GM23338 (cell line): ENCODE results near the gene DLX2. TPM values are rescaled to one million over a fixed set of nuclear protein-coding genes. Genes with fewer than 3 reads are reported as not detected.
"Not testable (repeated sequence)": the region's sequence is repeated elsewhere in the genome, so short reads cannot be mapped to it uniquely, and the experiment has no call there.

Source experiments
- ATAC-seq: fragments of 200-7000 bp; cut with Tn5 transposase; 3 replicates; pipeline ENCODE4 v1.9.1; 2020
- DNase-seq: peaks from one replicate; pipeline ENCODE4 v3.0.0-alpha.2; 2015; ENCODE audit warnings: low spot score
- H2AFZ ChIP-seq: fragments of 200-600 bp; sonication (generic); 2 replicates; pipeline ENCODE4 v1.8.0; 2016; ENCODE audit warnings: antibody characterized with exemption, mild to moderate bottlenecking, moderate library complexity
- H3F3A ChIP-seq: fragments of 200-600 bp; sonication (generic); replicated peaks from 2 replicates; pipeline ENCODE4 v1.8.0; 2017; ENCODE audit warnings: antibody characterized with exemption, mixed run types, low read depth
- H3K27ac ChIP-seq: fragments of 200-600 bp; sonication (generic); 2 replicates; pipeline ENCODE4 v1.6.1; 2016; ENCODE audit warnings: low read depth
- H3K27me3 ChIP-seq: fragments of 200-600 bp; sonication (generic); 2 replicates; pipeline ENCODE4 v1.8.0; 2016; ENCODE audit warnings: mild to moderate bottlenecking, mixed run types, moderate library complexity; ENCODE audit not compliant: insufficient read depth
- H3K36me3 ChIP-seq: fragments of 200-600 bp; sonication (generic); 2 replicates; pipeline ENCODE4 v1.8.0; 2016; ENCODE audit warnings: mild to moderate bottlenecking; ENCODE audit not compliant: insufficient read depth
- H3K4me1 ChIP-seq: fragments of 200-600 bp; sonication (generic); 2 replicates; pipeline ENCODE4 v1.8.0; 2016; ENCODE audit warnings: mild to moderate bottlenecking, moderate library complexity; ENCODE audit not compliant: insufficient read depth
- H3K4me2 ChIP-seq: fragments of 200-600 bp; sonication (generic); 2 replicates; pipeline ENCODE4 v1.7.1; 2017; ENCODE audit warnings: mixed run types
- H3K4me3 ChIP-seq: fragments of 200-600 bp; sonication (generic); 2 replicates; pipeline ENCODE4 v1.6.1; 2016; ENCODE audit warnings: mixed run types
- H3K79me2 ChIP-seq: fragments of 200-600 bp; sonication (generic); replicated peaks from 2 replicates; pipeline ENCODE4 v1.8.0; 2017; ENCODE audit warnings: mild to moderate bottlenecking; ENCODE audit not compliant: insufficient read depth
- H3K9me2 ChIP-seq: fragments of 200-600 bp; sonication (generic); 2 replicates; pipeline ENCODE4 v1.8.0; 2017; ENCODE audit not compliant: insufficient read depth
- H4K20me1 ChIP-seq: fragments of 200-600 bp; sonication (generic); replicated peaks from 2 replicates; pipeline ENCODE4 v1.8.0; 2017; ENCODE audit warnings: mild to moderate bottlenecking; ENCODE audit not compliant: insufficient read depth
- H3K27ac Mint-ChIP-seq: 2 replicates; pipeline ENCODE4 v1.8.0; 2020; ENCODE audit warnings: inconsistent platforms, mild to moderate bottlenecking, moderate library complexity, mixed read lengths
- H3K27me3 Mint-ChIP-seq: 3 replicates; pipeline ENCODE4 v1.8.0; 2022; ENCODE audit warnings: low read depth, mild to moderate bottlenecking, moderate library complexity, mixed read lengths, inconsistent platforms; ENCODE audit not compliant: insufficient read depth, poor library complexity
- H3K36me3 Mint-ChIP-seq: 3 replicates; pipeline ENCODE4 v1.8.0; 2021; ENCODE audit warnings: low read depth, mild to moderate bottlenecking, inconsistent platforms, moderate library complexity, mixed read lengths
- H3K4me1 Mint-ChIP-seq: 3 replicates; pipeline ENCODE4 v1.8.0; 2020; ENCODE audit warnings: mild to moderate bottlenecking, inconsistent platforms, mixed read lengths
- H3K4me3 Mint-ChIP-seq: 3 replicates; pipeline ENCODE4 v1.8.0; 2021; ENCODE audit warnings: moderate library complexity, mild to moderate bottlenecking, inconsistent platforms, mixed read lengths
- H3K9me3 Mint-ChIP-seq: 3 replicates; pipeline ENCODE4 v1.8.0; 2020; ENCODE audit warnings: moderate library complexity, mild to moderate bottlenecking, inconsistent platforms, mixed read lengths
- CREB1 ChIP-seq: fragments of 250-450 bp; sonication (Bioruptor Pico); IDR thresholded peaks from 2 replicates; pipeline ENCODE4 v1.5.0; 2020; ENCODE audit warnings: low read depth, mild to moderate bottlenecking, moderate library complexity
- EZH2 ChIP-seq: fragments of 200-600 bp; sonication (generic); IDR thresholded peaks from one replicate; pipeline ENCODE4 v1.8.0; 2017; ENCODE audit warnings: antibody characterized with exemption, mild to moderate bottlenecking, low read depth; ENCODE audit not compliant: unreplicated experiment
- JUNB ChIP-seq: IDR thresholded peaks from one replicate; pipeline ENCODE4 v1.6.1; 2016; ENCODE audit warnings: antibody characterized with exemption; ENCODE audit not compliant: unreplicated experiment
- NANOG ChIP-seq: IDR thresholded peaks from 2 replicates; pipeline ENCODE4 v1.6.1; 2016; ENCODE audit warnings: antibody characterized with exemption, borderline replicate concordance
- POLR2AphosphoS5 ChIP-seq: IDR thresholded peaks from 2 replicates; pipeline ENCODE4 v1.6.1; 2016; ENCODE audit warnings: antibody characterized with exemption, low read depth
- STAT1 ChIP-seq: IDR thresholded peaks from one replicate; pipeline ENCODE4 v1.6.1; 2016; ENCODE audit warnings: antibody characterized with exemption; ENCODE audit not compliant: unreplicated experiment
- ZNF114 ChIP-seq: fragments of 250-450 bp; sonication (Bioruptor Pico); IDR thresholded peaks from 2 replicates; pipeline ENCODE4 v1.5.0; 2020; ENCODE audit warnings: mild to moderate bottlenecking, moderate library complexity
- ZNF331 ChIP-seq: fragments of 250-450 bp; sonication (Bioruptor Pico); IDR thresholded peaks from 2 replicates; pipeline ENCODE4 v1.5.0; 2020; ENCODE audit warnings: low read depth, mild to moderate bottlenecking, moderate library complexity
- polyA plus RNA-seq: library from polyadenylated mRNA; unstranded; fragments of >200 nt; fragmentation: Nextera tagmentation; extraction: Ambion mirVana; gene quantifications from 2 replicates; pipeline ENCODE4 v1.2.1, GENCODE V29; 2016
- total RNA-seq: library from RNA; depleted of rRNA; stranded (reverse); fragments of >200 nt; shearing (Covaris generic); gene quantifications from 2 replicates; pipeline ENCODE4 v1.2.3, GENCODE V29; 2014
- TF ChIP-seq, protein P1 (sequence below): IDR thresholded peaks from 2 replicates; pipeline ENCODE4 v1.6.1; 2016; ENCODE audit warnings: antibody characterized with exemption
- TF ChIP-seq, protein P2 (sequence below): IDR thresholded peaks from one replicate; pipeline ENCODE4 v1.6.1; 2018; ENCODE audit warnings: antibody characterized with exemption; ENCODE audit not compliant: unreplicated experiment
- TF ChIP-seq, protein P3 (sequence below), 2 experiments: fragments of 200-600 bp in 1 of 2; sonication (generic) in 1 of 2; conservative IDR thresholded peaks; 2 replicates each; pipeline versions ENCODE4 v1.5.1 to v1.6.1; 2016 to 2017; ENCODE audit warnings: antibody characterized with exemption in 2 of 2, low read depth in 2 of 2, mild to moderate bottlenecking in 2 of 2, moderate library complexity in 1 of 2

DLX2 gene
- total and polyA plus RNA-seq, 2 experiments from 2014 or later, result 0.08 to 0.24 TPM

DNA sequence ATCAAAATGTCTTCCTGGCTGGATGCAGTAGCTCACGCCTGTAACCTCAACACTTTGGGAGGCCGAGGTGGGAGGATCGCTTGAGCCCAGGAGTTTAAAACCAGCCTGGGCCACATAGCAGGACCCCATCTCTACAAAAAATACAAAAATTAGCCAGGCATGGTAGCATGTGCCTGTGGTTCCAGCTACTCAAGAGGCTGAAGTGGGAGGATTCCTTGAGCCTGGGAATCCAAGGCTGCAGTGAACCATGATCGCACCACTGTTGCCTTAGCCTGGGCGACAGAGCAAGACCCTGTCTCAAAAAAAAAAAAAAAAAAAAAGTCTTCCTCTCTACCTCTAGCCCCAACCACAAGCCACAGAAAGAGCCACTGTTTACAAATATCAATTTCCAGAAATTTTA is 42.6 kb downstream of the DLX2 start:
- not testable (repeated sequence) for H3K4me2 ChIP-seq, H3K27ac ChIP-seq, H3K9me3 Mint-ChIP-seq, ATAC-seq, H3K36me3 ChIP-seq, H3K27ac Mint-ChIP-seq, DNase-seq, H2AFZ ChIP-seq, H3K27me3 Mint-ChIP-seq, H3K27me3 ChIP-seq, H3K4me3 ChIP-seq, H3K4me3 Mint-ChIP-seq, H3K4me1 ChIP-seq, H3F3A ChIP-seq, H3K4me1 Mint-ChIP-seq, H3K9me2 ChIP-seq, H3K79me2 ChIP-seq, H4K20me1 ChIP-seq, H3K36me3 Mint-ChIP-seq

DNA sequence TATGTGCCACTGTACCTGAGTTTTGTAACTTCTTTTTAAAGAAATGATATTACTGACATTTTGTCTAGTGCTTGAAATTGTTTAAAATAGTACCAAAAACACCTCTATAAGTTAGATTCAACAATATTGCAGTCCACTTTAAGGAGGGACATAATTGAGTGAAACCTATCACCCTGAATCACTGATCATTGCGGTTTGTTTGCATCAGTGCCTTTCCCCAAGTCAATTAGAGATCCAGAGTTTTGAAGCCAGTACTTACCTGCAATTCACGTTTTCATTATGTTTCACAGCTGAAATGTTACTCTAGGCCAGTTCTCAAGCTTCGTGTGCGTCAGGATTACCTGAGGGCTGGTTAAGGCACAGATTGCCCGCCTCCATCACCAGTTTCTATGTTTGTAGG is 44.0 kb downstream of the DLX2 start:
- no peak for DNase-seq
- Mint-ChIP-seq H3K4me3 (no peak overlapping the region), H3K9me3 (no peaks in the 10 kb centered on the region), H3K36me3 (no peaks in the 10 kb centered on the region; the same call in 2 of the 3 replicates), H3K27ac (no peak overlapping the region), H3K4me1 (no peaks in the 10 kb centered on the region), H3K27me3 (no peaks in the 10 kb centered on the region)
- Histone ChIP-seq H4K20me1 (no peaks in the 10 kb centered on the region), H3K9me2 (no peaks in the 10 kb centered on the region), H3F3A (no peaks in the 10 kb centered on the region), H3K27ac (no peak overlapping the region), H3K79me2 (no peaks in the 10 kb centered on the region), H3K4me1 (no peaks in the 10 kb centered on the region), H2AFZ (no peak overlapping the region), H3K4me3 (no peak overlapping the region), H3K4me2 (no peak overlapping the region), H3K27me3 (no peaks in the 10 kb centered on the region), H3K36me3 (no peaks in the 10 kb centered on the region)
- no peak for ATAC-seq
- TF ChIP-seq, protein P1, sequence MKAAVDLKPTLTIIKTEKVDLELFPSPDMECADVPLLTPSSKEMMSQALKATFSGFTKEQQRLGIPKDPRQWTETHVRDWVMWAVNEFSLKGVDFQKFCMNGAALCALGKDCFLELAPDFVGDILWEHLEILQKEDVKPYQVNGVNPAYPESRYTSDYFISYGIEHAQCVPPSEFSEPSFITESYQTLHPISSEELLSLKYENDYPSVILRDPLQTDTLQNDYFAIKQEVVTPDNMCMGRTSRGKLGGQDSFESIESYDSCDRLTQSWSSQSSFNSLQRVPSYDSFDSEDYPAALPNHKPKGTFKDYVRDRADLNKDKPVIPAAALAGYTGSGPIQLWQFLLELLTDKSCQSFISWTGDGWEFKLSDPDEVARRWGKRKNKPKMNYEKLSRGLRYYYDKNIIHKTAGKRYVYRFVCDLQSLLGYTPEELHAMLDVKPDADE, result no peak
- TF ChIP-seq, protein P2, sequence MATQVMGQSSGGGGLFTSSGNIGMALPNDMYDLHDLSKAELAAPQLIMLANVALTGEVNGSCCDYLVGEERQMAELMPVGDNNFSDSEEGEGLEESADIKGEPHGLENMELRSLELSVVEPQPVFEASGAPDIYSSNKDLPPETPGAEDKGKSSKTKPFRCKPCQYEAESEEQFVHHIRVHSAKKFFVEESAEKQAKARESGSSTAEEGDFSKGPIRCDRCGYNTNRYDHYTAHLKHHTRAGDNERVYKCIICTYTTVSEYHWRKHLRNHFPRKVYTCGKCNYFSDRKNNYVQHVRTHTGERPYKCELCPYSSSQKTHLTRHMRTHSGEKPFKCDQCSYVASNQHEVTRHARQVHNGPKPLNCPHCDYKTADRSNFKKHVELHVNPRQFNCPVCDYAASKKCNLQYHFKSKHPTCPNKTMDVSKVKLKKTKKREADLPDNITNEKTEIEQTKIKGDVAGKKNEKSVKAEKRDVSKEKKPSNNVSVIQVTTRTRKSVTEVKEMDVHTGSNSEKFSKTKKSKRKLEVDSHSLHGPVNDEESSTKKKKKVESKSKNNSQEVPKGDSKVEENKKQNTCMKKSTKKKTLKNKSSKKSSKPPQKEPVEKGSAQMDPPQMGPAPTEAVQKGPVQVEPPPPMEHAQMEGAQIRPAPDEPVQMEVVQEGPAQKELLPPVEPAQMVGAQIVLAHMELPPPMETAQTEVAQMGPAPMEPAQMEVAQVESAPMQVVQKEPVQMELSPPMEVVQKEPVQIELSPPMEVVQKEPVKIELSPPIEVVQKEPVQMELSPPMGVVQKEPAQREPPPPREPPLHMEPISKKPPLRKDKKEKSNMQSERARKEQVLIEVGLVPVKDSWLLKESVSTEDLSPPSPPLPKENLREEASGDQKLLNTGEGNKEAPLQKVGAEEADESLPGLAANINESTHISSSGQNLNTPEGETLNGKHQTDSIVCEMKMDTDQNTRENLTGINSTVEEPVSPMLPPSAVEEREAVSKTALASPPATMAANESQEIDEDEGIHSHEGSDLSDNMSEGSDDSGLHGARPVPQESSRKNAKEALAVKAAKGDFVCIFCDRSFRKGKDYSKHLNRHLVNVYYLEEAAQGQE, result no peak
- TF ChIP-seq ZNF331, result no peak

DNA sequence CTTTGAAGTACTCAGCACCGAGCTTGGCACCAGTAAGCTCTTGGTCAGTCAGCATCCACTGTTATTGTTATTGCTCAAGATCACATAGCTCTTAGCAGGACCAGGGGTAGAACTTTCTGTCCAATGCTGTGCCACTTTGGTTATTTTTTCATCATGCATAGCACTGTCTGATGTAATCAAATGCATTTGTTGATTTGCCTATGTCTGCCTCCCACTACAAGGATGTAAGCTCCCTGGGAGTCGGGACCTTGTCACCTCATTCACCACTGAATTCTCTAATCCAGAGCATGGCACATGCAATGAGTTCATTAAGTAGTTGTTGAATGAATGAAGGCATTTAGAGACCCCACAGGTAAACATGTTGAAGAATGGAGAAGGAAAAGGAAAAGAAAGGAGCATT is 46.4 kb downstream of the DLX2 start:
- Histone ChIP-seq H3K4me1 (no peaks in the 10 kb centered on the region), H4K20me1 (no peaks in the 10 kb centered on the region), H3K4me3 (no peak overlapping the region), H3K27me3 (no peaks in the 10 kb centered on the region), H3K9me2 (no peaks in the 10 kb centered on the region), H3K27ac (no peak overlapping the region), H3K79me2 (no peaks in the 10 kb centered on the region), H2AFZ (no peak overlapping the region), H3F3A (no peaks in the 10 kb centered on the region), H3K36me3 (no peaks in the 10 kb centered on the region), H3K4me2 (no peak overlapping the region)
- Mint-ChIP-seq H3K4me3 (no peak overlapping the region), H3K9me3 (no peaks in the 10 kb centered on the region), H3K27ac (no peak overlapping the region), H3K36me3 (no peaks in the 10 kb centered on the region), H3K27me3 (no peaks in the 10 kb centered on the region), H3K4me1 (peaks cover 7% of the 10 kb centered on the region; the same call in 2 of the 3 replicates)
- no peak for ATAC-seq
- no peak for DNase-seq
- TF ChIP-seq ZNF331 (no peak), POLR2AphosphoS5 (no peak), CREB1 (CRISPR knock-in tag) (no peak), STAT1 (no peak), NANOG (no peak), ZNF114 (CRISPR knock-in tag) (no peak), EZH2 (no peak), JUNB (no peak)
- TF ChIP-seq, protein P1, result no peak
- TF ChIP-seq, protein P3, sequence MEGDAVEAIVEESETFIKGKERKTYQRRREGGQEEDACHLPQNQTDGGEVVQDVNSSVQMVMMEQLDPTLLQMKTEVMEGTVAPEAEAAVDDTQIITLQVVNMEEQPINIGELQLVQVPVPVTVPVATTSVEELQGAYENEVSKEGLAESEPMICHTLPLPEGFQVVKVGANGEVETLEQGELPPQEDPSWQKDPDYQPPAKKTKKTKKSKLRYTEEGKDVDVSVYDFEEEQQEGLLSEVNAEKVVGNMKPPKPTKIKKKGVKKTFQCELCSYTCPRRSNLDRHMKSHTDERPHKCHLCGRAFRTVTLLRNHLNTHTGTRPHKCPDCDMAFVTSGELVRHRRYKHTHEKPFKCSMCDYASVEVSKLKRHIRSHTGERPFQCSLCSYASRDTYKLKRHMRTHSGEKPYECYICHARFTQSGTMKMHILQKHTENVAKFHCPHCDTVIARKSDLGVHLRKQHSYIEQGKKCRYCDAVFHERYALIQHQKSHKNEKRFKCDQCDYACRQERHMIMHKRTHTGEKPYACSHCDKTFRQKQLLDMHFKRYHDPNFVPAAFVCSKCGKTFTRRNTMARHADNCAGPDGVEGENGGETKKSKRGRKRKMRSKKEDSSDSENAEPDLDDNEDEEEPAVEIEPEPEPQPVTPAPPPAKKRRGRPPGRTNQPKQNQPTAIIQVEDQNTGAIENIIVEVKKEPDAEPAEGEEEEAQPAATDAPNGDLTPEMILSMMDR (conservative IDR thresholded peaks at IDR 0.05; ENCODE audit: low read depth in 2 of 2), result no peak
